T-helper 2 cell (primary cell): Measurements from ENCODE around the gene TENM4.
A peak's percentile ranks its signal among the peaks of the same experiment; 100 is the strongest.

ENCODE experiments used
- DNase-seq, 5 experiments: peaks; one replicate each; pipeline versions ENCODE4 v3.0.0 to v3.0.0-alpha.2; 2012 to 2022

TENM4 gene

DNA sequence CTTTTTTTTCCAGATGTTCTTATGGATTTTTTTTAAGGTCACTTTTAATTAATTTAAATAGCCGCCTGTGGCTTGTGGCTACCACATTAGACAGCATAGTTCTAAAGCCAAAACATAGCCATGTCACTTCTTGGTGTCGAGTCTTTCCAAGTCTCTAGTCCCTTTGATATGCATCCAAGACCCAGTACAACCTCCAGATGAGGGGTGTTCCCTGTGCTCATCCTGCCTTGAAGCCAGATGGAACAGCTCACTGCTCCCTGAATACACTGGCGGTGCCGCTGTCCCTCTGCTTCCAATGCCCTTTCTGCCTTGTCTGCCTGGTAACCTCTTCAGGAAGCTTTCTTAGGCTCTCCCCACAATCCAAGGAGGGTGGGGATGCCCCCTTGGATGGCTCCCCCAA is 338.0 kb downstream of the TENM4 start:
- no peak for DNase-seq

DNA sequence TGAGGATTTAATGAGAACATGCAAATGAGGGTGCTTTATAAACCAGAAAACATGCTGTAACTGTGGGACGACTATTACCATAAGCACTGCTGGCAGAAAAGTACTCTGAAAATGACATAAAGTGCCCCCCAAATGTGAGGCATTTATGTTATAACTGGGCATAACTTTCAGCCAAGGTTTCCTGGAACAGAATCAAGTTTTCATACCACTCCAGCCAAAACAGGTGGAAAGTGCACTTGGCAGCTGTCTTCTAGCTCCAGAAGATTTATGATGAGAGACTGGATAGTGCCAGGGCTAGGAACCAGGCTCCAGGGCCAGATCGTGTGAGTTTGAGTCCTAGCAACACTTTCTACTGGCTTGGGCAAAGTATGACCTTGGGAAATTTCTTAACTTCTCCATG is 339.2 kb downstream of the TENM4 start:
- no peak for DNase-seq

DNA sequence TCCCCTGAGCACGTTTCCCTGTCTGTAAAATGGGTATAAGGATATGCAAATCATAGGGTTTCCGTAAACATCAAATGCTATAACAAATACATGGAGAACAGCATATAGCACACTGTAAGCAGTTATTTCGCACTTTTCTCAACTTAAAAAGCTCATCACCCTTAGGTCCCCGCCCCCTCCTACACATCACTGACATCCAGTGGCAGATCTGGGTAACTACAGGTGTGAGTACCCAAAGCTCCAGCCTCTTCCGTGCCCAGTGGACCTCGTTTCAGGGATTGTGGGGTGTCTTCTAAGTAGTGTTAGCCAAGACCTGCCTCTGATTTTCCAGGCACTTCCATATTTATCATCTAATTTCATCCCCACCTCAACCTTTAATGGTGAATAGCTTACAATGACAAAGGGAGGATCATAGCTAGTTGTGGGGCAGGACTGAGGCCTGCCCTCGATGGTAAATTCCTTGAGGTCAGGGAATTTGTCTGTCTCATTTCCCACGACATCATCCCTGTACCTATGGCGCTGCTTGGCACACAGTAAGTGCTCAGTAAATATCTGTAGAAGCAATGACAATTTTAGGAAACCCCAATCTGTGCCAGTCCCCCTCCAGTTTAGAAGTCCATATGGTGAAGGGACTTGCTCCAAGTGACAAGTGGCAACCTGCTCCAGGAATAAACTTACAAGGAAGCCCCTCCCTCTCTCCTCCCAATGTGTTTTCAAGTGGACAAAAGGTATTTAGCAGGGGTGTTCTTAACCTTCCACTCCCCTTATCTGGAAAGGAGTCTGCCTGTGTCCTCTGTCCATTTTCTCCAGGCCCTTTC is 340.5 kb downstream of the TENM4 start:
- DNase-seq, result peak in 1 of 5 experiments; percentile 47

DNA sequence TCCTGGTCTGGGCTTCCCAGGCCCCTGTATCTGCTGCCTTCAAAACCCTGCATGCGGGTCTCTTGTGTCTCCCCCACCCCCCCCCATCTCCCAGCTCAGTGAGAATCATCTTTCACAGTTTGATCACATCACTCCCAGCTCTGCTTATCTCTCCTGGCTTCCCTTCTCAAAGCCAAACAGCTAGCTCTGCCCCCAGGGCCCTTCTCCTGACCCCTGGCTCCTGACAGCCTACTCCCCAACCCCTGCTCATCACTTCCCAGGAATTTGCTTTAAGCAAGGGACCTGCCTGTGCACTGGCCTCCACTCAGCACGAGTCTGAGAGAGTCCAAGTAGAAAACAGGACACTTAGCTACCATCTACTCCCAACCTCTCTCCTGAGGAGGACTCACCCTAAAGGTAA is 342.7 kb downstream of the TENM4 start:
- no peak for DNase-seq

DNA sequence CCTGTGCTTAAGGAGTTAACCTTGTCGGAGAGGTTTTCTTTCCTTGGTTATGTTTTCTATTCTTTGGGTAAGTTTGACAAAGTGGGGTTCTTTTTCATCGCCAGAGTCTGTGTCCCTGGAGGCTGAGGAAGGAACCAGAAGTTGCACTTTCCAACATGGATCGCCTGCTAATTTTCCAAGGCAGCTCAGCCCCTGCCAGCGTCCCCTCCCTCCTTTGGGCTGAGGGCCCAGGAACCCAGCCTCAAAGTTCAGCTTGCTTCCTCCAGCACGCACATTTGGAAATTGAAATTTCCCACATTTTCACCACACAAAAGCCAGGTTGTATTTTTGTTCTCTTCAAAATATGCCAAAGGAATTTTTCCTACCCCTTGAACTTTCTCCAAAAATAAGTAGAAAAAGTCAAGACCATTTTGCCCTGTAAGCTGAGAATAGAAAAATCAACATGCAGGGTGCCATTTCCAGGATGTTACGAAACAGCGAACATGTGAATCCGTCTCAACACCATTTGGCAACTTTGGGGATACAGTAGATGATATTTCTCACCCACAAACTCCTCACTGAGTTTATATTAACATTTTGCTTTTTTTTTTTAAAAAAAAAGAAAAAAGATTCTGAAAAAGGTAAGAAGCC is 343.5 kb downstream of the TENM4 start:
- no peak for DNase-seq

DNA sequence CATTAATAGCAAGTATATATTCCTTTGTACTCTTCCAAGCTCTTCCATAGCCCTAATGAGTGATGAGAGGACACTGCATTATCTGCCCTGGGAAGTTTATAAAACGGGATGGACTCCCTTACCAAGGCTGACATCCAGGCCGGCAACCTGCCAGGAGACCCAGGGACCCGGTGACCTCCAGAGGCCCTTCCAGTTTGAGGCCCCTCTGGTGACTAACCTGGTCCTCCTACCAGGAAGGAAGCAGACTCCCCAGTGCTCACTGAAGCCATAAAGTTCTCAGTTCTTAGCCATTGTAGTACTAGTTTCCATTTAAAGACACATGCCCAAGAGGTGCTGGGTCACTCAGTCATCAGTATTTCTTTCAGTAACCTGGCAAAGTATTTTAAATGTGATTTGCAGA is 345.4 kb downstream of the TENM4 start:
- no peak for DNase-seq

DNA sequence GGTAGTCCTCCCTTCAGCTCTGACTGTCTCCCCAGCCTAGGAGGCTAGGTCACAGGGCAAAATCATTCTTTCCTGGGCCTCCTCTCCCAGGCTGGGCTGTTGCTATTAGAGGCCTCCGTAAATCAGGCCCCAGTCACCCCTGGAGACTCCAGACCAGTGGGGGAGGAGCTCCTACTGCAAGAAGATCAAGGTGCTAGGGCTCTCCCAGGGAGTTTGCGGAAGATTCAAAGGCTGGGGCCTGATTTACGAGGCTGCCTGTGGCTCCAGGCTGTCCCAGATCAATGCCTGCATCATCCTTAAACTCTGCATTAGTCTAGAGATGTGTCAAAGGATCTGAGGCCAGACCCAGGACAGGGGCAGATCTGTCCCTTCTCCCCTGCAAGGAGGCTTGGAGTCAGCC is 346.2 kb downstream of the TENM4 start:
- no peak for DNase-seq

DNA sequence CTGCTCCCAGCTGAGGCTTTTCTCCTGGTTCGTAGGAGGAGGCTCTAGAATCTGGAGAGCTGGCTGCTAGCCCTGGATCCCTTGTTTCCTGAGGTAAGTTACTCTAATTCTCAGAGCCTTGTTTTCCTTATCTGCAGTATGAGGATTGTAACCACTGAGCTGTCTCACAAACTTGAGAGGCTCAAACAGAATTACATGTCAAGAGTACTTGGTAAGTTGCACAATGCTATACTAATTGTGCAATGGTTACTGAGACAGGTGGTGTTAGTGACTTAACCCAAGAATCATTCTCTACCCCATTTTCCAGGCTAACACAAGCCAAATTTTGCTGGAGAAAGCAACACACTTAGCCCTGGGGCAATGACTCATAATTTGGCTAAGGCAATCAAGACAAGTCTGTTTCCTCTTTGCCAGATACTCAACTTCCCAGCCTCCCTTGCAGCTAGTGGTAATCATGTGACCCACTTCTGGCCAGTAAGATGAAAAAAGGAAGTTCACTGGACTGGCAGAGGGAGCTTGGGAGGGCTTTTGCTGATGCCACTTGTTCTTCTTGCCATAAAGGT is 348.0 kb downstream of the TENM4 start:
- DNase-seq, result peak in 1 of 5 experiments; percentile 20

DNA sequence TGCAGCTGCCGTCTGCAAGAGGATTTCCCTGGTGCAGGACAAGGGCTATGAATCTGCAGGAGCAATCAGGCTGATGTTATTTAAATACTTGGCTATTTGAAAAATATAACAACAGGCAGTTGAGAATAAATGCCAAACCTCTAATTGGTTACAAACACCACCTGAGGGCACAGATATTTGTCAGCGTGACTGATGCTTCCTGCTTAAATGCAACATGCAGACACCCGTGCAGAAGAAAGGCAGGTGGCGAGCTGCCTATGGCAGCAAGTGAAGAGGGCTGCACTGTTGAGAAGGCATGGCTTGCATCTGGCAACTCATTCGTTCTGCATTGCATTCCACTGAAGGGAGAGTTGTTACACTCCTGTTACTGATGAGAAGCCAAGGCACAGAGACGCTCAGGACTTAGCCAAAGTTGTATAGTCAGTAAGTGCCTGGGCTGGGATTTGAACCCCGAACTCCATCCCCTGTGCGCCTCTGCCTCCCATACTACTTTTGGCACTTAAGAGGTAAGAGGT is 350.6 kb downstream of the TENM4 start:
- no peak for DNase-seq

DNA sequence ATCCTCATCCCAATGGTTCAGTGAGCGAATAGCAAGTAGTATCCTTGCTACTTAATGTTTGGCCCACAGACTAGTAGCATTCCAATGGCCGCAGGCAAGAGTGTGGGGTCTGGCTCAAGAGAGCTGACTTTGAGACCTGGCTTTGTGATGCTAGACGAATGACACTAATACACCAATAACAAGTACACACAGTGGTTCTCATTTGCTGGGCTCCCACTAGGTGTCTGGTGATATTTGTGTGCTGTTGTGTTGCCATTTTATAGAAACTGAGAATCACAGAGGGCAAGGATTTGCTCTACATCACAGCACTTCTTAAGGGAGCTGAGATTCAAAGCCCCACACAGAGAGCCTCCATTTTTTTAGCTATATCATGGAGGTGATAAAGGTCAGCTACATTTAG is 351.2 kb downstream of the TENM4 start:
- no peak for DNase-seq

DNA sequence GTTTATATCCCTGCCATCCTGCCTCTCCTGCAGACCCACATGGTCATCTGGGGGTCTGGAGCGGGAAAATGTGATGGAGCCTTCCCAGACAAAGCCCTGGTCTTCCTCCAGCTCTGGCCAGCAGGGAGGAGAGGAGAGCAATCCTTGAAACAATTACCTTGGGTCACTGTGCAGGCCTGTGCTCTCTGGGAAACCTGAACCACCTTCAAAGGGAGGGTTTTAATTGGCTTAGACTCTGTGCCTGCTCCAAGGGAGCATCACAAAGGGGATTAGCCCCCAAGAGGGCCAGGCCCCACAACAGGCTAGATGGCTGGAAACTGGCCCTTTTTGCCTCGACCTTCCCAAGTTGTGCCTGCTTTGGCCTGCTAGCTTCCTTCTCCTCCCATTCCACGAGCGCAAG is 351.9 kb downstream of the TENM4 start:
- DNase-seq, result no peak

DNA sequence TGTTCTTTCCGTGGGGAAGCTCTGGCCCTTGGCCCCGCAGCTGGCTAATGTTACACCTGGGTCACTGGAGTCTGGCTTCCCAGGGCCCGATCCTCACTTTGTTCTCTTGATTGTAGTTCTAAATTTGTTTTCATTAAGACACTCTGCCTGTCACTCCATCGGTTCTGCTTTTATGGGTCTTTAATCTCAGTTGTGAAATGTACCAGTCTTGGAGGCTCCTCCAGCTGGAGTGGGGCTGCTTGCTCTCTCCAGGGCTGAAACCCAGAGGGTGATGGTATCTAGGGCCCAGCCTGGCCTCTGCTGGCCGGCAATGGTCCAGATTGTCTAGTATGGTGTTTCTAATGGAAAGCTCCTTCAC is 352.9 kb downstream of the TENM4 start:
- DNase-seq, result no peak

DNA sequence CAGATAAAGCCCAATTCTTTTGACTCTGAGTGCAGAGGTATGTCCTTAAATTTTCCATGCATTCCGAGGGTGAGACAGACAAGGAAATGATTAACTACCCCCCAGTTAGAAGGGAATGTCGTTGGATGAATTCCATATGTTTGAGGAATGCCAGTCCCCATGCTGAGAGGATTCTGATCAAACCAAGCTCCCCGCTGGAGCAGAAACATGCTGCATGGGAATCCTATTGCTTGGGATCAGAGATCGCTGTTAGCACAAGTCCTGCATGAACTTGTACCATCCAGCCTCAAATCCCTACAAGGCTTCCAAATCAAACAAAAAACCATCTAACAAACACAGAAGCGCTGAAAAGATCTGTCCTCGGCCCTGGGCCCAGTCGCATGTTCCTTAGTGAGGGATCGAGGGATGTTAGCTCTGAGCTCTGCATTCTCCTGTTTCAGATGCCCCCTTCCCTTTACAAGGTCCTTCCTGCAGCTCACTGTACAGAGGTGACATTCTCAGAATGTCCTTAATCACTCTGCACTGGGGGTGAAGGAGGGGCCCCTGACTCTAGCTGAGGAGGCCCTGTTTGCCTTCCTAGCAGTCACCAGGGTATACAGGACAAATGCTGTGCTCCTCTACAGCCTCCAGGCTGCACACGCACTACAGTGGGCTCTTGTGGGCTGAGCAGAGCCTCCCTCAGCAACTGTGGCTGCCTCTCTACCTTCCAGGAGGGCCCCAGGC is 353.4 kb downstream of the TENM4 start:
- no peak for DNase-seq

DNA sequence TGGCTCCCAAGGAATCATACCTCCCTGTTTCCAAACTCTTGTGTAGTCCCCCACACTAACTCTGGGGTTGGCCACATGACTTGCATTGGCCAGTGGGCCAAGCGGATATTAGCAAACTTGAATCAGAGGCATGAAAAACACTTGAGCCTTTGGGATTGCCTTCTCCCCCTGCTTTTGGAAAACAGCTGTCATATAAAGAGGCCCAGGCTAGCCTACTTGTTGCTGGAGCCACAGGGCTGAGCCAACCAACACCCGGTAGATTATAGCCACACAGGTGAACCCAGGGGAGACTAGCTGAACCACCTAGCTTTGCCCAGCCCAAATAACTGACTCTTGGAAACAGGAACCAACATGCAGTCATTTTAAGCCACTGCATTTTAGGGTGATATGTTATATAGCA is 354.8 kb downstream of the TENM4 start:
- DNase-seq, result no peak

DNA sequence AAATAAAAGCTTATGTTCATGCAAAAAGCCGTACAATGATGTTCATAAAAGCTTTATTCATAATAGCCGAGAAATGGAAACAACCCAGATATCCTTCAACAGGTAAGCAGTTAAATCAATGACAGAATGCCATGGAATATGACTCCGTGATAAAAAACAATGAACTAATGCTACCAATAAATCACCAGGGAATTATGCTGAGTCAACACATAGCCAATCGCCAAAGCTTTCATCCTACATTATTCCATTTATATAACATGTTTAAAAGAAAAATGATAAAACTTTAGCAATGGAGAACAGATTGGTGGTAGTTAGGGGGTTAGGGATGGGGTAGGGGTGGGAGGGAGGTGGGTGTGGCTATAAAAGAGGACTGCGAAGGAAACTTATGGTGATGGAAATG is 356.4 kb downstream of the TENM4 start:
- no peak for DNase-seq

DNA sequence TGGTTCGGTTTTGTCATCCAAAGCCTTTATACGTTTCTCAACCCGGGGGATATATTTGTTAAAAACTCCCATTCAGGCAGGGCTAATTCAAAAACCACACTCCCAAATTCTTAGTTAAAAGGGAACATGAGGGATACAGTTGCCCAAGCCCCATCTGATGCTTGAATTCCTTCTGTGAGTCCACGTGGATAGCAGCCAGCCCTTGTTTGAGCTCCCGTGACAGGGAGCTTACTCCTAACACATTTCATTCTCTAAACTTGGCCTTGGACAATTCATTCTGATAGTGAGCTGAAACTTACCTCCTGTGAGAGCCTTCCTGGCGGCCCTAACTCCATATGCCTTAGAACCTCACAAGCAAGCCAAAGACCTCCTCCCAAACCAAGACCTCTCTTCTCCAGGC is 357.5 kb downstream of the TENM4 start:
- no peak for DNase-seq

DNA sequence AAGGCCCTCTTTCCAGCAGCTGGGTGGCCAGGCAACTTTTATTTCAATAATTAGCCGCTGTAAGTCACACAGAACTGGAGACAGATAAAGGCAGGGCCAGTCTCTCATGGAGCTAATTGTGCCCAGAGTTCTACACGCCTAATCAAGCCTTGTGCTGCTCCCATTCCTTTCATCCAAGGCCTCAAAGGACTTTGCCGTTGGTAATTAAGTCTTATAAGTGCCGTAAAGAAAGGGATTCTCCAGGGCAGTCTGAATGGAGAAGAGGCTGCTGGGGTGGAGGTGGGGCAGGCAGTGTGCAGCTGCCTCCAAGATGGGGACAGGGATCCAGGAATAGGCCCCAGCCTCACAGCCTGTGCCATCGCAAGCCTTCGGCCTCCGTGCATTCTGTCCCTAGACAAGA is 357.9 kb downstream of the TENM4 start:
- DNase-seq, result no peak

DNA sequence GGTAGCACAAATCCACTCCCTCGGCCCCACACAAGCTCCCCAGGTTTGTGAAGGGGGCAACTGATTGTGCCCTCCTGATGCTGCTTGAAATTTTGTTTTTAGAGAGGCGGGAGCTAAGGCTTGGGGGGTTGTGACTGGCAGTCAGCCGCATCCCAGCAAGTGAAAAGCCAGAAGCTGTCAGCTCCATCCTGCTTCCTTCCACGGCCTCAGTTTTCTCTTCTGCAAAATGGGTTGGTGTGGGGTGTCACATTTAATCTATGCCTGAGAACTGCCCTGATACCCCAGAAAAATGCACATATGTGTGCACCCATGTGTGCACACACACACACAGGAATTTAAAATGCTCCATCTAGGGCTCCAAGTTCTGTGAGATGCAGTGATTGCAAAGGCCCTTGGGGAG is 358.6 kb downstream of the TENM4 start:
- no peak for DNase-seq

DNA sequence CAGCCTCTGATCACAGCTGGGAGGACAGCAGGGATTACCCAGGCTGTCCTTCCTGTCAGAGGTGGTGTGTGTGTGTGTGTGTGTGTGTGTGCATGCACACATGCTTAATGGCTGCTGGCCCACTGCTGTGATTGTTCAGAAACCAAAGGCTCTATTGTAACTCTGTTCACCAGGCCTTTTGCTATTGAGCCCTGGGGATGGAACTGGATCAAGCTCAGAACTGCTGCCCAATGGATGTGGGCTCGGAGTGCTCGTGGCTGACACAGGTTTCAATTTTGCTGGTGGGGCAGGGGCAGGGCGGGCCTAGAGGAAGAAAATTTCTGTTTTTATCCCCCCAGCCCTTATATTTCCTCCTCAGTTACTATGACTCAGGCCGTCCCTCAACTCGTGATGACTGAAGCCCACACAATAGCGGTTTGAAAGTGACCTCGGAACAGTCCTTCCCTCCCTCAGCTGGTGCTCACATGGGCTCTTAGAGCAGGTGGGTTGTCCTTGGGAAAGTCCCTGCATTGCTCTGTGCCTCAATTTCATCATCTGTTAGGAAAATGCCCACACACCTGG is 359.3 kb downstream of the TENM4 start:
- no peak for DNase-seq

DNA sequence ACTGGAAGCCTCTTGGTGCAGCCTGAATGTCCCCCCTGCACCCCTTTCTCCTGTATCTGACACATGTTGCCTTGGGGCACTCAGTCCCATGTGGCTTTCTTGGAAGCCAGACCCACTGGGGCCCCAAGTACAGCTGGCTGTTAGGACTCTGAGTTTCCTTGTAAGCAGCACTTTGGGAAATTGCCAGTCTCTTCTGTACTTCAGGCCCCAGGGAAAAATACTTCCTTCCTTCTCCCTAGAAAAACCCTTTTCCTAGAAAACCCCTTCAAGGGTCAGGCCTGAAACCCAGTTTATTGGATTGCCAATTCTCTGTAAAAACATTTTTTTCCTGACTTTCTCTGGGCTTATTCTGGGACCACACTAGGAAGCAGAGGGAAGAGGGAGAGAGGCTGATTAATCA is 360.3 kb downstream of the TENM4 start:
- DNase-seq, result no peak

DNA sequence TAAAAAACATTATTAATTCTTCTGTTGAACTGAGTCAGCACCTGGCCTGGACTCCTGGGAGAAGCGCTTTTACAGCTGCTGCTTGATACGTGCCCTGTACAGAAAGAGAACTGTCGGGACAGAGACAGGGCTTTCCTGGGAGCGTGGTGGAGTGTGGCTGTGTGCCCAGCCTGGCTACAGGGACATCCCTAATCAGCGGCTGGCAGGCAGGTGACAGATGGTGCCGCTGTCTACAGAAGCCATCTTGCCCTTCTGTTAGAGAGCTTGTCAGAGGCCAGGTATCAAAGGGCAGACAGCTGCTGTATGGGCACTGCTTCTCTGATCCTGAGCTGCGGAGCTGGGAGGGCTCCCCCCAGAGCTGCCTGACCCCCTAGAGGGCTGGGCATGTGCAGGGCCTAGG is 361.8 kb downstream of the TENM4 start:
- no peak for DNase-seq

DNA sequence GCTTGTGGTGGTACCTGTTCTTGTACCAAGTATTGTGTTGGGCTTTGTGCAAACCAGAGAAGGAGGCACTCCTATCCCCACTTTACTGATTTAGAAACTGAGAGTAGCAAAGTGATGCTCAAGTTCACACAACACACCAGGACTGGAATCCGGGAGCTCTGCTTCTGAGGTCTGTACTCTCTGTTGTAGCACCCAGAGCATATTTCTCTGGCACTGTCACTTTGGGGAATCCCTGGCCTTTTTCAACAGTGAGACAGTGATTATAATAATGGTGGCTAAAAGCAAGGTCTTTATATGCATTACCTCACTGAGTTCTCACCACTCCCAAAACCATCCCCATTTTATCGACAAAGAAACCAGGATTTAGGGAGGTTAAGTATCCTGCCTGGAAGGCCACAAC is 362.4 kb downstream of the TENM4 start:
- no peak for DNase-seq

DNA sequence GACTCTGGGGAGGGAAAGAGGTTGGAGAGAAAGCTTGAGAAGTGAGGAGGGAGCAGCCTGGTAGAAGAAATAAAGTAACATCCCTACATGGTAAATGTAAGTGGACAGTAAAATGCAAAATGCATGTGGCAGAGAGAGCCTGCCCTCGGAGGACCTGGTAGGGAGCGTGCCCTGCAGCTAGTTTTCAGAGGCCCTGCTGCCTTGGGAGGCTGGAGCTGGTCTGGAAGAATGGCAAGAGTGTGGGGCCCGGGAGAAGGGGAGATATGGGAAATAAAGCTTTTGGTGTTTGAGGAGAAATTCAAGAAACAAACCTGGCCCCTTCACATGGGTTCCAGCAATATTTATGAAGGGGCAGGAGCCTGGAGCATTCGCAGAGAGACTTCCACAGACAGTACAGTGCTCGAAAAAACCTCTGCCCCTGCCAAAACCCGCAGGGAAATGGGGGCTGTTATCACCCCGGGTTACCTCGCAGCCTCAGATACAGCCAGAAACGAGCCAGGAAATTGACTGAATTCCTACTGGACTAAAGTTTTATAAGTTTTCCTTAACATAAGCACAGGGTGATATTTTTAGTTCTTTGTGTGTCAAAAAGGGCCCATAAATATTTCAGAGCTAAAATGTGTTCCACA is 363.0 kb downstream of the TENM4 start:
- no peak for DNase-seq
